HG02642 (cell line): ENCODE results near the gene POLR3GL.
"Not testable (repeated sequence)": the region's sequence is repeated elsewhere in the genome, so short reads cannot be mapped to it uniquely, and the experiment has no call there.

Experiments used
- ATAC-seq: cut with Tn5 transposase; IDR thresholded peaks from one replicate; pipeline ENCODE4 v1.9.1; 2021; ENCODE audit warnings: mild to moderate bottlenecking; ENCODE audit not compliant: unreplicated experiment, poor library complexity

POLR3GL gene

DNA sequence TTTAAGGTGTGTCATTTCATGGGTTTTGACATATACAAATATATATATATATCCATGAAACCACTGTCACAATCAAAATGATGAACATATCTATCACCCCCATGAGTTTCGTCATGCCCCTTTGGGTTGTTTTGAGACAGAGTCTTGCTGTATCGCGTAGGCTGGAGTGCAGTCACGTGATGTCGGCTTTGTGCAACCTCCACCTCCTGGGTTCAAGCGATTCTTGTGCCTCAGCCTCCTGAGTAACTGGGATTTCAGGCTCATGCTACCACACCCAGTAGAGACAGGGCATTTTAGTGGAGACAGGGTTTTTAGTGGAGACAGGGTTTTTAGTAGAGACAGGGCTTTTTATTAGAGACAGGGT, 49.1 kb downstream of the POLR3GL start:
- no peak for ATAC-seq

DNA sequence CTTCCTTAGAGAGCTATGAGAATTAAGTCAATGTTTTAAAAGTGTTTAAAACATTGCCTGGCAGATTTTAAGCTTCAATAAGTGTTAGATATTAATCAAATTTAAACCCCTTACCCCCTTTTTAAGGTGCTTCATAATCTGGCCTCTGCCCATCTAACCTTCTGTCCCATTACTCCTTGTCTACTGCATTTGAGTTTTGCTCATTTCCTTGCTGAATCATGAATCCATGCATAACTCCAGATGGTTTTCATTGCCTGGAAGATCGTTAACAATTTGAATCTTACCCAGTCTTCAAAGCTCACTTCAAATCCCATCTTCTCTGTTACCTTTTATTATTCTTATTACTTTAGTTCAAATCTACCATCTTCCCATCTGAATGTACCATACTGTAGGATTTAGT, 52.4 kb downstream of the POLR3GL start:
- no peak for ATAC-seq

DNA sequence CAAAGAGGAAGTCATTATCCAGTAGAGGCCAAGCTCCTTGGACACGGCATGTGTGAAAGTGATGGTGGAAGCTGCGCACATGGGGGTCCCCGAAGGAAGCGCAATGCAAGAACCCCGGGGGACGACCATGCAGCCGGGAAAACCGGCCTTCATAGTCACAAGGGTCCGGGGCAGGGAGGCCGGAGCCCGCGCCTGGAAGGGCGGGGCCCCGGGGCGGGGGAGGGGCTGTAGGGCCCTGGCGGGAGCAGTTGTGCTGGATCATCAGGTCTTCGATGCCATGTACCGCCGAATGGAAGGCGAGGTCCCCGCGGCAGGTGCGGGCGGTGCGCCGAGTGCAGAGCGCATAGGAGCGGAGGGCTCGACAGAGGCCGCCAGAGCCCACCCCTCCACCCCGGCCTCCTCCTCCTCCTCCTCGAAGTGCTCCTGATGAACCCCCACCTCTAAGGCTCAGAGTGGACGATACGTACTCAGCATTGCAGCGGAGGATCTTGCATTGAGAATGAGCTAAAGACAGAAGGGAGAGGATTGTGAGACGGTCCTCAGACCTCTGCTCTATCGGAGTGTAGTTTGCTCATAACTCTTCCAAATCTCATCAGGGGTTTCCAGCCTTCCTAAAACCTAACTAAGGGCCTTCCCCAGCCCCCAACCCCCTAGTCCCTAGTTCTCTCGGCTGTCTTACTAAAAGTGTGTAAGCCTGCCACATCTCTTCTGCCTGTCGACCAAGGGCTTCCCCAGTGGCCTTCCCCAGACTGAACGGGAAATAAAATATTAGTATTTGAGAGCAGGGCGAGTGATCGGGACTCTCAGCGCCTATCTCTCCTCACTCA, 55.0 kb downstream of the POLR3GL start:
- no peak for ATAC-seq

DNA sequence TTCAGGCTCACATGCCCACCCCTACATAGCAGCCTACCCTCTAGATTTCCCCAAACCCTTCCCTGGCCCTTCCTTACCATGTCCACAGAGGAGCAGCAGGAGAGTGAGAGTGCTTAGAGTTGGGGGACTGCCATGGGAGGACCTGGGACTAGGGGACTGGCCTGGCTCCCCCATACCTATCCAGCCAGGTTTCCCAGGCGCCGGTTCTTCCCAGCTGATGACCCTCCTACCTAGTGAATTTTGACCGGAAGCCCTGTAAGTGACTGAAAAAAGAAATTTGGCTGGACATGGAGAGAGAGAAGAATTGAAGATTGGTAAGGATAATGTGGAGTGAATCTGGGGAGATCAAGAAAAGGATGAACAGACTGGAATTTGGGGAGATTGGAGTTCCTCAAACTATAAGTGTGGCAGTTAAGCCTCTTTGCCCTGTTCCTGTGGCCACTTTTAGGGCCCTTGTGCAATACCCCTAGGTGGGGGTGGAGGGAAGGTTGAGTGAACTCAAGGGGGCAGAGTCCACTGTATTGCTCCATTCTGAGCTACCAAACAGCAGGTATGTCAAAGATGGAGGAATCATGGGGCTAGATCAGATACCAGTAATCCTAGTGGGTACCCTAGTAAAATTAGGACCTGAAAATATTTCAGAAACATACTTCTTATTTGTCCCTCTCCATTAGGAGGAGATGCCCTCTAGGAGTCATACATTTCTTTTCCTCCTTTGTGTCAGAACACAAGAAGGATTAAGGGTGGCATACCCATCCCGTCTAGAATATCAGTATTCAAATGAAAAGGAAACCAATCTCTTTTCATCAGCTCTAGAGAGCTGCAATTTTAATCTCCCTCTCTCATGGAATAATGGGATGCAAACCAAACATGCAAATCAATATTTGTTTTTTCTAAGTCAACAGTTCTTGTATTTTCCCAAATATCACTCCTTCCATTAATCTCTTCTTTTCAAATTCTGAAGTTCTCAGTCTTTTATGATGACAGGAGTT, 55.9 kb downstream of the POLR3GL start:
- ATAC-seq, result no peak

DNA sequence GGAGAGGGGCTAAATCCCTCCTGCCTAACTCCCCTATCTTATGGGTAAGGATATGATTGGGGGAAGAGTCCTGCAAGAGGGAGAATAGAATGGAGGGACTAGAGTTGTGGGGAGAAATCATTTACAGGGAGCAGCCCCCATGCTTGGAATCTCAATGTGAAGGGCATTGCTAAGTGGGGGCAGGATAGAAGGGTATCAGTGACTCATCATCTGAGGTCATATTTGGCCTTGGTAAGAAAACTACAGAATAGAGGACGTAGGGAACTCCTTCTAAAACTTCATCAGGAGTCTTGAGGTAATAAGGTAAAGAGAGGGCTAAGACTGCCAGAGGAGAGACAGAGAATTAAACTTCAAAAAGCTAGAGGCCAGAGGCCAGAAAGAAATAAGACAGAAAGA, 56.6 kb downstream of the POLR3GL start:
- no peak for ATAC-seq

DNA sequence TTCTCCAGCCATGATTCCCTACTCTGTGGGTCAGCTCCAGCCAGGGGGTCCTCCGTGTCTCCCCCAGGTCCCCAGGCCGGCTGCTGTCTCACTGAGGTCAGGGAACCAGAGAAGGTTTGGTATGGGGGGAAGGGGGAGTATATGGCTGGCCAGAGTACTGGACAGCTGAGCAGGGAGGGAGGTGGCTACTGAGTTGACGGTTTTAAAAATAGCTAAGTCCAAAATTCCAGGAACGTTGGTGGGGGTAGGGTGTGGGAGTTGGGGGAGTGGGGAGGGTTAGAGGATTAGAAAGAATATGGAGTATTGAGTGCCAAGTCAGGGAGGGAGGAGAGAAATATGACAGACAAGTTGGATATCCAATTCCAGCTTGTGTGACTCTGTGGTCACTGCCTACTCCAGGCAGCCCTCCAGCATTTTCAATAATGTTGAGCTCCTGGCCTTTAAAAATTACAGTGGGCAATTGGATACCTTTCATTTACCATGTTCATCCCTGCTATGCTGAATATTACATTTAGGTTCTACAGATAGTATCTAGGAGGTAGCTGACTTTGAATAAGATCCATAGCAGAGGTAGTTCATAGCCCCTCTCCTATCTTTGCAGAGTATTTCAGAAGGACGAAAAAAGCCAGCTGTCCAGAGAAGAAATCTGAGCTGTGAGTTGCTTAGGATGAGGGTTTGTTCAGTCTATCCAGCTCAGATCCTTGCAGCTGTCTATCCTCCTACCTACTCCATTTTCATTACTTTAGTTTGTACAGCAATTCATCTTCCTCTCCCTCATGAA, 57.3 kb downstream of the POLR3GL start, which contains the start of gene HJV:
Gene HJV (minus strand): TSS at position 114 of the 781 bp plus-strand sequence. CDS start 1,504 bp downstream, outside the sequence.
- ATAC-seq, result no peak

DNA sequence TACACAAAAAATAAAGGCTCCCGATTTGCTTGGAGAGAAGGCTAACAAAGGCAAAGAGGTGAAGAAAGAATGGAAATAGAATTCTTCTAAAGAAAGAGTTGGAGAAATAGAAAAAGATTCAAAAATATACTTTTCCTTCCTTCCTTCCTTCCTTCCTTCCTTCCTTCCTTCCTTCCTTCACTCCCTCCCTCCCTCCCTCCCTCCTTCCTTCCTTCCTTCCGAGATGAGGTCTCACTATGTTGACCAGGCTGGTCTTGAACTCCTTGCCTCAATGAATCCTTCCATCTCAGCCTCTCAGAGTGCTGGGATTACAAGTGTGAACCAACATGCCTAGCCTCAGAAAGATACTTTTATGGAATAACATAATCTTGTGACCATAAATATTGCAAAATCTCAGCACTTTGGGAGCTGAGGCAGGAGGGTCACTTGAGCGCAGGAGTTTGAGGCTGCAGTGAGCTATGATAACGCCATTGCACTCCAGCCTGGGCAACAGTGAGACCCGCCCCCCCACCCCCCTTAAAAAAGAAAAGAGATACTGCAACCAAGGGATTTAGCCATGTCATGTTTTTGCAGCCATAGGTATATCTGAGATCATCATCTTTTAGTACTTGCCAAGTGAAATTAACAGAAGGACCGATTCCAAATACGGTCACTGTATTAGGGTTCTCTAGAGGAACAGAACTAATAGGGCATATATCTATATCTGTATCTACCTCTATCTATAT, 58.1 kb downstream of the POLR3GL start:
- no peak for ATAC-seq

DNA sequence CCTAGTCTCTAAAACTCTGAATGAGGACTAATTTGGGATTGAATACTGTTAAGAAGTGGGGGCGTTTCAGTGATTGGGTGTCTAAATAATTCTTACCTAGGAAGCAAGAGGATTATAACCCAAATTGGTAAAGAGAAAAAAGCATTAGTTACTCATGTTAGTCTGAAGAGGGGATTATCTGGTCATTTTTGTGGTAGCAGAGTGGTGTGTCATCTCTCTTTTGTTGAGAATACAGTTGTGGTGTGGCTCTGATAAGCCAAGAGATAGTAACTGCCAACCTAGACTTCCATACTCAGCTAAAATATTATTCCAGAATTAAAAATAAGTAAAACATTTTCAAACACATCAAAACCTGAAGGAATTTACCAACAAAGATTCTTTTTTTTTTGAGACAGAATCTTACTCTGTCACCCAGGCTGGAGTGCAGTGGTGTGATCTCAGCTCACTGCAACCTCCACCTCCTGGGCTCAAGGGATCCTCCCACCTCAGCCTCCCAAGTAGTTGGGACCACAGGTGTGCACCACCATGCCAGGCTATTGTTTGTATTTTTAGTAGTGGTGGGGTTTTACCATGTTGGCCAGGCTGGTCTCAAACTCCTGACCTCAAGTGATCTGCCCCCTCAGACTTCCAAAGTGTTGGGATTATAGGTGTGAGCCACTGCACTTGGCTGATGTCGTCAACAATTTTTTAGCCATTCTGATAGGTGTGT, 61.5 kb downstream of the POLR3GL start:
- ATAC-seq, result not testable (repeated sequence)

DNA sequence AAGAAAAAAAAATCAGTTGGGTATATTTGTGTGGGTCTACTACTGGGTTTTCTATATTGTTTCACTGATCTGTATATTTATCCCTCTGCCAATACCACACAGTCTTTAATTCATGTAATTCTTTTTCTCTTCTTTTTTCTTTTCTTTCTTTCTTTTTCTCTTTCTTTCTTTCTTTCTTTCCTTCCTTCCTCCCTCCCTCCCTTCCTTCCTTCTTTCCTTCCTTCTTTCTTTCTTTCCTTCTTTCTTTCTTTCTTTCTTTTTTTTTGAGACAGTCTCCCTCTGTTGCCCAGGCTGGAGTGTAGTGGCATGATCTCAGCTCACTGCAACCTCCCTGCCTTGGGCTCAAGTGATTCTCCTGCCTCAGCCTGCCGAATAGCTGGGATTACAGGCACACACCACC, 62.2 kb downstream of the POLR3GL start:
- ATAC-seq, result not testable (repeated sequence)
